ENCODE data around the gene SLC9C2.
"Not testable (repeated sequence)": the region's sequence is repeated elsewhere in the genome, so short reads cannot be mapped to it uniquely, and the experiment has no call there.

Gene SLC9C2

GRCh38 chr1:173581383-173582079 lies 21.3 kb downstream of the SLC9C2 start:
- no peak for DNase-seq (ENCODE audit: low read depth in 2 of 2)

GRCh38 chr1:173580658-173581057 lies 22.2 kb downstream of the SLC9C2 start:
- no peak for DNase-seq (ENCODE audit: low read depth in 2 of 2)

- DNase-seq (ENCODE audit: low read depth in 2 of 2) = no peak
Measured at GRCh38 chr1:173580071-173580470, 22.8 kb downstream of the SLC9C2 start.

- DNase-seq (ENCODE audit: low read depth in 2 of 2) = no peak
Measured at GRCh38 chr1:173573596-173573995, 29.3 kb downstream of the SLC9C2 start.

GRCh38 chr1:173572201-173572873 lies 30.5 kb downstream of the SLC9C2 start:
- no peak for DNase-seq (ENCODE audit: low read depth in 2 of 2)

- DNase-seq (ENCODE audit: low read depth in 2 of 2) = no peak
Measured at GRCh38 chr1:173570370-173571007, 32.4 kb downstream of the SLC9C2 start.

GRCh38 chr1:173568483-173568882 lies 34.4 kb downstream of the SLC9C2 start:
- DNase-seq (ENCODE audit: low read depth in 2 of 2) = no peak

- not testable (repeated sequence) for DNase-seq (ENCODE audit: low read depth in 2 of 2)
Measured at GRCh38 chr1:173563846-173564245, 39.0 kb downstream of the SLC9C2 start.

GRCh38 chr1:173562813-173563212 lies 40.1 kb downstream of the SLC9C2 start:
- no peak for DNase-seq (ENCODE audit: low read depth in 2 of 2)

- DNase-seq (ENCODE audit: low read depth in 2 of 2) = no peak
Measured at GRCh38 chr1:173561263-173561662, 41.6 kb downstream of the SLC9C2 start.

- DNase-seq (ENCODE audit: low read depth in 2 of 2) = no peak
Measured at GRCh38 chr1:173560285-173560880, 42.5 kb downstream of the SLC9C2 start.

GRCh38 chr1:173555651-173556305 lies 47.1 kb downstream of the SLC9C2 start:
- DNase-seq (ENCODE audit: low read depth in 2 of 2) = no peak

- no peak for DNase-seq (ENCODE audit: low read depth in 2 of 2)
Measured at GRCh38 chr1:173554541-173555250, 48.2 kb downstream of the SLC9C2 start.

- no peak for DNase-seq (ENCODE audit: low read depth in 2 of 2)
Measured at GRCh38 chr1:173554089-173554488, 48.8 kb downstream of the SLC9C2 start.

- no peak for DNase-seq (ENCODE audit: low read depth in 2 of 2)
Measured at GRCh38 chr1:173553312-173553711, 49.6 kb downstream of the SLC9C2 start.

GRCh38 chr1:173551699-173552098 lies 51.2 kb downstream of the SLC9C2 start:
- no peak for DNase-seq (ENCODE audit: low read depth in 2 of 2)

GRCh38 chr1:173549813-173550212 lies 53.1 kb downstream of the SLC9C2 start:
- no peak for DNase-seq (ENCODE audit: low read depth in 2 of 2)

- DNase-seq (ENCODE audit: low read depth in 2 of 2) = no peak
Measured at GRCh38 chr1:173545688-173546087, 57.2 kb downstream of the SLC9C2 start.

GRCh38 chr1:173536223-173536622 lies 66.6 kb downstream of the SLC9C2 start:
- DNase-seq (ENCODE audit: low read depth in 2 of 2) = no peak

GRCh38 chr1:173532237-173532636 lies 70.6 kb downstream of the SLC9C2 start:
- DNase-seq (ENCODE audit: low read depth in 2 of 2) = no peak

Measured in stimulated activated CD4-positive, alpha-beta T cell treated with anti-CD3 and anti-CD28 coated beads, Interleukin-15, amount 100 ng/mL, for 48 hours (primary cell).